ENCODE data around the gene KIF21A.

Gene KIF21A

GRCh38 chr12:39359645-39360044 is 83.3 kb downstream of the KIF21A start:
- no peak for TF ChIP-seq CTCF (conservative IDR thresholded peaks at IDR 0.05; ENCODE audit: low read depth, low read length)
- no peak overlapping the region for H3K4me3 ChIP-seq (ENCODE audit: low read depth, low read length)
- DNase-seq (ENCODE audit: low read depth) = no peak

- no peak overlapping the region for H3K4me3 ChIP-seq (ENCODE audit: low read depth, low read length)
- TF ChIP-seq CTCF (conservative IDR thresholded peaks at IDR 0.05; ENCODE audit: low read depth, low read length) = no peak
- DNase-seq (ENCODE audit: low read depth) = no peak
Observed at GRCh38 chr12:39357041-39357440, 85.9 kb downstream of the KIF21A start.

GRCh38 chr12:39355841-39356240 is 87.1 kb downstream of the KIF21A start:
- no peak for DNase-seq (ENCODE audit: low read depth)
- TF ChIP-seq CTCF (conservative IDR thresholded peaks at IDR 0.05; ENCODE audit: low read depth, low read length) = no peak
- H3K4me3 ChIP-seq (ENCODE audit: low read depth, low read length) = no peak overlapping the region

GRCh38 chr12:39354955-39355354 is 88.0 kb downstream of the KIF21A start:
- no peak for TF ChIP-seq CTCF (conservative IDR thresholded peaks at IDR 0.05; ENCODE audit: low read depth, low read length)
- H3K4me3 ChIP-seq (ENCODE audit: low read depth, low read length) = no peak overlapping the region
- DNase-seq (ENCODE audit: low read depth) = no peak

- no peak for DNase-seq (ENCODE audit: low read depth)
- no peak for TF ChIP-seq CTCF (conservative IDR thresholded peaks at IDR 0.05; ENCODE audit: low read depth, low read length)
- H3K4me3 ChIP-seq (ENCODE audit: low read depth, low read length) = no peak overlapping the region
Observed at GRCh38 chr12:39352471-39353017, 90.4 kb downstream of the KIF21A start.

- no peak for TF ChIP-seq CTCF (conservative IDR thresholded peaks at IDR 0.05; ENCODE audit: low read depth, low read length)
Observed at GRCh38 chr12:39351153-39351552, 91.8 kb downstream of the KIF21A start.

GRCh38 chr12:39348941-39349626 is 93.8 kb downstream of the KIF21A start:
- no peak overlapping the region for H3K4me3 ChIP-seq (ENCODE audit: low read depth, low read length)
- no peak for TF ChIP-seq CTCF (conservative IDR thresholded peaks at IDR 0.05; ENCODE audit: low read depth, low read length)
- no peak for DNase-seq (ENCODE audit: low read depth)

More at GRCh38 chr12:39351153-39351552, 91.8 kb downstream of the KIF21A start:
- no peak for DNase-seq (ENCODE audit: low read depth)
- H3K4me3 ChIP-seq (ENCODE audit: low read depth, low read length) = no peak overlapping the region
